ENCODE results near the gene STXBP1. TPM values are rescaled to one million over a fixed set of nuclear protein-coding genes. Genes with fewer than 3 reads are reported as not detected.

Gene STXBP1
- total and polyA plus RNA-seq, 2 of the 8 experiments (the other 6 are each of a cell fraction or from before 2014, with no cell fraction given): 11.5 to 60.9 TPM

DNA sequence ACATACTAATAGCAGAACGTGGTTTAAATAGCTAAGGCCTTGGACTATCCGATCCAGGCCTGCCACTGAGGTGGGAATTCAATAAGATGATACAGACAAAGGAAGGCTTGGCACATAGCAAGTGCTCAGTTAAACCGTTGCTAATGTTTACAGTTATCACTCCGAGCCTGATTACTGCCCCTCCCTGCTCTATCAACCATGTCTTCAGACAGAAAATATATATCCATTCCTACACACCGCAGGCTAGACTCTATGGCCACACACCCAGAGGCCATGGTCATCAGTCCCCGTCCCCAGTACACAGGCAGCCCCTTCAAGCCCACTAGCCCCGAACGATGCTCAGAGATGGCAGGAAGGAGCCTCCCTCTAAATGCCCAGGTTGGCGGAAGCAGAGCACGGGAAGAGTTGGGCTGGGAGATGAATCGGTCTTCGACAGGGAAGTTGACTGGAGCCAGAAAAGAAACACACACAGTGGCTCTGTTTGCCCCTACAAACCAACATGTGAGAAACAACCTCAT lies 49.7 kb upstream of the STXBP1 start:
- Histone ChIP-seq H3K27ac (ENCODE audit: low read depth, low read length) (no peak overlapping the region), H3K4me2 (ENCODE audit: insufficient read depth in 1 of 2, low read depth in 2 of 2, low read length in 2 of 2) (no peak overlapping the region), H3K4me3 (ENCODE audit: extremely low read depth in 1 of 4, insufficient read depth in 2 of 4, low read depth in 3 of 4, low read length in 4 of 4) (no peak overlapping the region)

More for the DNA sequence above, 49.7 kb upstream of the STXBP1 start:
- ChIA-PET CTCF (ENCODE audit: partially characterized antibody) (interaction anchor here (0.6 to 1.0 kb wide), 6 partner anchors 23 to 72 kb away, joined by 3 to 4 read pairs (median 3); no protein-coding TSS in a partner anchor), POLR2A (ENCODE audit: partially characterized antibody) (interaction anchor here (0.6 to 1.4 kb wide), 4 partner anchors 9 to 118 kb away, joined by 3 to 4 read pairs (median 4); no protein-coding TSS in a partner anchor)
- Histone ChIP-seq H3K4me1 (replicated peaks in 1 of 4; ENCODE audit: control insufficient read depth in 3 of 4, insufficient read depth in 4 of 4, low read length in 3 of 4) (peaks cover 5 to 26% (median 20%) of the 10 kb centered on the region in 4 experiments), H3K18ac (ENCODE audit: extremely low read depth, low read length) (no peak overlapping the region), H3K23me2 (ENCODE audit: low read depth, low read length) (peaks cover 2% of the 10 kb centered on the region; the same call in 1 of the 2 replicates), H2AK5ac (ENCODE audit: low read depth, low read length) (peak overlapping the region; percentile 68; the same call in 1 of the 2 replicates), H2BK12ac (ENCODE audit: low read depth, low read length) (no peak overlapping the region), H4K20me1 (replicated peaks in 1 of 2; ENCODE audit: control insufficient read depth in 1 of 2, insufficient read depth in 2 of 2, low read length in 2 of 2) (peaks cover 7 to 21% of the 10 kb centered on the region in 2 experiments), H4K5ac (ENCODE audit: insufficient read length, low read depth, low read length) (no peak overlapping the region), H3K56ac (replicated peaks; ENCODE audit: insufficient read length, low read depth, low read length) (no peak overlapping the region), H4K91ac (replicated peaks; ENCODE audit: insufficient read length, low read length) (no peak overlapping the region), H3K9me3 (ENCODE audit: insufficient read depth in 2 of 2, low read depth in 1 of 2, low read length in 1 of 2) (no peaks in the 10 kb centered on the region), H2AFZ (ENCODE audit: low read length) (no peak overlapping the region), H3K79me2 (ENCODE audit: control insufficient read depth in 1 of 2, insufficient read depth in 2 of 2, low read length in 2 of 2) (peaks cover 0 to 68% of the 10 kb centered on the region in 2 experiments; a peak in 2 of 4 replicates), H2BK120ac (replicated peaks; ENCODE audit: low read depth, low read length) (no peak overlapping the region), H3K27me3 (replicated peaks in 1 of 4; ENCODE audit: control insufficient read depth in 3 of 4, extremely low read depth in 1 of 4, insufficient read depth in 3 of 4, low read length in 3 of 4) (no peaks in the 10 kb centered on the region), H3K14ac (ENCODE audit: insufficient read length) (no peak overlapping the region), H3K23ac (ENCODE audit: insufficient read length) (no peak overlapping the region), H3K9ac (replicated peaks in 1 of 4; ENCODE audit: extremely low read depth in 1 of 4, low read depth in 3 of 4, low read length in 3 of 4) (no peak overlapping the region), H3K79me1 (ENCODE audit: low read depth, low read length) (peaks cover 28% of the 10 kb centered on the region), H2BK5ac (ENCODE audit: low read depth, low read length) (no peak overlapping the region), H2BK20ac (ENCODE audit: low read length) (no peak overlapping the region), H2BK15ac (ENCODE audit: low read length) (0 out of 2 replicates have a peak overlapping the region, but pooled peaks have one; percentile 2), H4K8ac (ENCODE audit: extremely low read depth, insufficient read depth, low read length) (no peak overlapping the region), H3K4ac (replicated peaks; ENCODE audit: insufficient read length, low read depth, low read length) (no peak overlapping the region), H3K36me3 (ENCODE audit: control insufficient read depth in 2 of 4, insufficient read depth in 4 of 4, low read length in 3 of 4) (no peaks in the 10 kb centered on the region)
- DNase-seq (ENCODE audit: low read depth in 1 of 2, low spot score in 2 of 2) (no peak), FAIRE-seq (no peak)
- 87% methylated on average over 12 of the region's 12 CpGs; no CpG with 5 or more reads in 1 of the 2 experiments for WGBS, 2 experiments (ENCODE audit: extremely low coverage in 1 of 2, insufficient coverage in 1 of 2, insufficient read length in 1 of 2, insufficient replicate concordance in 2 of 2, low coverage in 1 of 2, low lambda C conversion rate in 2 of 2, missing lambda C conversion rate in 1 of 2)
- no peak for TF ChIP-seq MAFK (IDR thresholded peaks at IDR 0.05; ENCODE audit: low read depth, low read length)
- TF ChIP-seq TCF12 (IDR thresholded peaks at IDR 0.05; ENCODE audit: low read depth, low read length): no peak
- TF ChIP-seq, protein P1, sequence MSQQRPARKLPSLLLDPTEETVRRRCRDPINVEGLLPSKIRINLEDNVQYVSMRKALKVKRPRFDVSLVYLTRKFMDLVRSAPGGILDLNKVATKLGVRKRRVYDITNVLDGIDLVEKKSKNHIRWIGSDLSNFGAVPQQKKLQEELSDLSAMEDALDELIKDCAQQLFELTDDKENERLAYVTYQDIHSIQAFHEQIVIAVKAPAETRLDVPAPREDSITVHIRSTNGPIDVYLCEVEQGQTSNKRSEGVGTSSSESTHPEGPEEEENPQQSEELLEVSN (IDR thresholded peaks at IDR 0.05): no peak
- TF ChIP-seq YY1 (IDR thresholded peaks at IDR 0.05; ENCODE audit: low read depth, low read length): no peak
- no peak for TF ChIP-seq KDM1A (IDR thresholded peaks at IDR 0.05; ENCODE audit: borderline replicate concordance, low read length)
- TF ChIP-seq, protein P2, sequence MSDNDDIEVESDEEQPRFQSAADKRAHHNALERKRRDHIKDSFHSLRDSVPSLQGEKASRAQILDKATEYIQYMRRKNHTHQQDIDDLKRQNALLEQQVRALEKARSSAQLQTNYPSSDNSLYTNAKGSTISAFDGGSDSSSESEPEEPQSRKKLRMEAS (IDR thresholded peaks at IDR 0.05): no peak
- no peak for TF ChIP-seq RNF2 (IDR thresholded peaks at IDR 0.05; ENCODE audit: borderline replicate concordance, low read depth, low read length, missing control alignments, poor library complexity, severe bottlenecking)
- TF ChIP-seq GTF2F1 (IDR thresholded peaks at IDR 0.05; ENCODE audit: borderline replicate concordance, low read depth, low read length): no peak
- TF ChIP-seq NRF1 (IDR thresholded peaks at IDR 0.05; ENCODE audit: low read depth, low read length): no peak
- no peak for TF ChIP-seq HDAC6 (IDR thresholded peaks at IDR 0.05; ENCODE audit: low read depth, low read length)
- no peak for TF ChIP-seq CHD2 (IDR thresholded peaks at IDR 0.05; ENCODE audit: low read length)
- no peak for TF ChIP-seq CEBPB (IDR thresholded peaks at IDR 0.05; ENCODE audit: low read depth, low read length)
- no peak for TF ChIP-seq RXRA (IDR thresholded peaks at IDR 0.05; ENCODE audit: insufficient read depth, low read depth, low read length)
